ENCODE results near the gene PCCB.
"Not testable (repeated sequence)": the region's sequence is repeated elsewhere in the genome, so short reads cannot be mapped to it uniquely, and the experiment has no call there.

Gene PCCB

GRCh38 chr3:136250059-136250902 is at the start of gene PCCB:
PCCB (plus strand) TSS chr3:136250340; CDS start chr3:136250376, 36 bp downstream.
- peak within 1 kb of the TSS; percentile 81 for H3K4me3 ChIP-seq (ENCODE audit: low read depth, low read length)

- no peak overlapping the region for H3K4me3 ChIP-seq (ENCODE audit: low read depth, low read length)
Observed at GRCh38 chr3:136207489-136208115, 42.5 kb upstream of the PCCB start.

- no peak overlapping the region for H3K4me3 ChIP-seq (ENCODE audit: low read depth, low read length)
Observed at GRCh38 chr3:136209921-136210320, 40.2 kb upstream of the PCCB start.

GRCh38 chr3:136211547-136211946 is 38.6 kb upstream of the PCCB start:
- H3K4me3 ChIP-seq (ENCODE audit: low read depth, low read length), result no peak overlapping the region

GRCh38 chr3:136222746-136223145 is 27.4 kb upstream of the PCCB start:
- not testable (repeated sequence) for H3K4me3 ChIP-seq (ENCODE audit: low read depth, low read length)

GRCh38 chr3:136232413-136232812 is 17.7 kb upstream of the PCCB start:
- no peak overlapping the region for H3K4me3 ChIP-seq (ENCODE audit: low read depth, low read length)

- no peak overlapping the region for H3K4me3 ChIP-seq (ENCODE audit: low read depth, low read length)
Observed at GRCh38 chr3:136235545-136235944, 14.6 kb upstream of the PCCB start.

GRCh38 chr3:136236109-136236508 is 14.0 kb upstream of the PCCB start:
- no peak overlapping the region for H3K4me3 ChIP-seq (ENCODE audit: low read depth, low read length)

GRCh38 chr3:136237103-136237502 is 13.0 kb upstream of the PCCB start:
- no peak overlapping the region for H3K4me3 ChIP-seq (ENCODE audit: low read depth, low read length)

- no peak overlapping the region for H3K4me3 ChIP-seq (ENCODE audit: low read depth, low read length)
Observed at GRCh38 chr3:136237961-136238649, 12.0 kb upstream of the PCCB start.

GRCh38 chr3:136239094-136239493 is 11.0 kb upstream of the PCCB start:
- no peak overlapping the region for H3K4me3 ChIP-seq (ENCODE audit: low read depth, low read length)

GRCh38 chr3:136245691-136246090 is 4.4 kb upstream of the PCCB start:
- no peak overlapping the region for H3K4me3 ChIP-seq (ENCODE audit: low read depth, low read length)

GRCh38 chr3:136247436-136247835 is 2.7 kb upstream of the PCCB start:
- no peak overlapping the region for H3K4me3 ChIP-seq (ENCODE audit: low read depth, low read length)

GRCh38 chr3:136247855-136248590 is 2.1 kb upstream of the PCCB start:
- H3K4me3 ChIP-seq (ENCODE audit: low read depth, low read length), result no peak overlapping the region

- H3K4me3 ChIP-seq (ENCODE audit: low read depth, low read length), result no peak overlapping the region
Observed at GRCh38 chr3:136249091-136249490, 1.0 kb upstream of the PCCB start.

GRCh38 chr3:136249593-136249992 is 547 bp upstream of the PCCB start:
- H3K4me3 ChIP-seq (ENCODE audit: low read depth, low read length), result peak overlapping the region; percentile 81

GRCh38 chr3:136250903-136251460 is 842 bp downstream of the PCCB start:
- H3K4me3 ChIP-seq (ENCODE audit: low read depth, low read length), result peak overlapping the region; percentile 81

GRCh38 chr3:136251511-136251910 is 1.4 kb downstream of the PCCB start:
- H3K4me3 ChIP-seq (ENCODE audit: low read depth, low read length), result no peak overlapping the region

GRCh38 chr3:136255672-136256406 is 5.7 kb downstream of the PCCB start:
- H3K4me3 ChIP-seq (ENCODE audit: low read depth, low read length), result no peak overlapping the region

- no peak overlapping the region for H3K4me3 ChIP-seq (ENCODE audit: low read depth, low read length)
Observed at GRCh38 chr3:136258199-136258598, 8.1 kb downstream of the PCCB start.

Measured in iPS-11a (cell line).